WTC11 (cell line): ENCODE results near the gene OPTN. TPM values are rescaled to one million over a fixed set of nuclear protein-coding genes. Genes with fewer than 3 reads are reported as not detected.

Experiments
- ATAC-seq: fragments of 200-7000 bp; cut with Tn5 transposase; 2 replicates; pipeline ENCODE4 v1.10.0; 2021; ENCODE audit warnings: mild to moderate bottlenecking, moderate library complexity
- CTCF ChIA-PET: fragments of 300-600 bp; sonication (Branson Sonifier 250); formaldehyde crosslinking; loops from one replicate; lab custom pipeline; 2021; ENCODE audit warnings: antibody characterized with exemption; lab: Charles Lee
- POLR2A ChIA-PET: fragments of 350-600 bp; sonication (Branson Sonifier 250); formaldehyde crosslinking; loops from one replicate; lab custom pipeline; 2021; ENCODE audit warnings: antibody characterized with exemption; lab: Charles Lee
- DNase-seq: peaks from one replicate; pipeline ENCODE4 v3.0.0; 2021; ENCODE audit warnings: low spot score
- H3K27ac Mint-ChIP-seq: 2 replicates; pipeline ENCODE4 v1.8.0; 2021; ENCODE audit warnings: mixed read lengths
- H3K27me3 Mint-ChIP-seq: 2 replicates; pipeline ENCODE4 v1.8.0; 2021; ENCODE audit warnings: low read depth, mild to moderate bottlenecking, moderate library complexity, mixed read lengths
- H3K36me3 Mint-ChIP-seq: 2 replicates; pipeline ENCODE4 v1.8.0; 2021; ENCODE audit warnings: mixed read lengths
- H3K4me1 Mint-ChIP-seq: 2 replicates; pipeline ENCODE4 v1.8.0; 2022; ENCODE audit warnings: mixed read lengths
- H3K4me3 Mint-ChIP-seq: 2 replicates; pipeline ENCODE4 v1.8.0; 2021; ENCODE audit warnings: mild to moderate bottlenecking, moderate library complexity, mixed read lengths
- H3K9me3 Mint-ChIP-seq: 2 replicates; pipeline ENCODE4 v1.8.0; 2021; ENCODE audit warnings: mixed read lengths
- CBFB ChIP-seq: sonication (generic); formaldehyde crosslinking; IDR thresholded peaks from 2 replicates; pipeline ENCODE4 v1.8.1; 2022; ENCODE audit warnings: mild to moderate bottlenecking, low read depth, missing genetic modification reagents
- CREM ChIP-seq: sonication (generic); formaldehyde crosslinking; IDR thresholded peaks from 2 replicates; pipeline ENCODE4 v1.8.1; 2022; ENCODE audit warnings: mild to moderate bottlenecking, missing genetic modification reagents, moderate library complexity
- EMX1 ChIP-seq: fragments of 250-450 bp; sonication (Bioruptor Pico); IDR thresholded peaks from 2 replicates; pipeline ENCODE4 v1.8.0; 2021; ENCODE audit warnings: mild to moderate bottlenecking
- ESRRA ChIP-seq: sonication (generic); formaldehyde crosslinking; IDR thresholded peaks from 2 replicates; pipeline ENCODE4 v1.8.1; 2022; ENCODE audit warnings: mild to moderate bottlenecking, missing genetic modification reagents, borderline replicate concordance
- IRF2 ChIP-seq: sonication (generic); formaldehyde crosslinking; IDR thresholded peaks from 2 replicates; pipeline ENCODE4 v1.8.0; 2022; ENCODE audit warnings: low read depth, missing genetic modification reagents, borderline replicate concordance
- JUN ChIP-seq: sonication (generic); formaldehyde crosslinking; IDR thresholded peaks from 2 replicates; pipeline ENCODE4 v1.8.0; 2023; ENCODE audit warnings: mild to moderate bottlenecking, missing genetic modification reagents
- NR3C1 ChIP-seq: sonication (generic); formaldehyde crosslinking; conservative IDR thresholded peaks from 2 replicates; pipeline ENCODE4 v1.8.1; 2023; ENCODE audit warnings: low read depth, mild to moderate bottlenecking, missing genetic modification reagents
- RORB ChIP-seq: fragments of 250-450 bp; sonication (Bioruptor Pico); IDR thresholded peaks from 2 replicates; pipeline ENCODE4 v1.9.0; 2021; ENCODE audit warnings: mild to moderate bottlenecking
- SP1 ChIP-seq: sonication (generic); formaldehyde crosslinking; conservative IDR thresholded peaks from 2 replicates; pipeline ENCODE4 v1.8.1; 2022; ENCODE audit warnings: missing genetic modification reagents
- TEAD4 ChIP-seq: sonication (generic); formaldehyde crosslinking; IDR thresholded peaks from 2 replicates; pipeline ENCODE4 v1.8.0; 2022; ENCODE audit warnings: mild to moderate bottlenecking, missing genetic modification reagents
- ZNF121 ChIP-seq: sonication (generic); formaldehyde crosslinking; IDR thresholded peaks from 2 replicates; pipeline ENCODE4 v1.8.0; 2023; ENCODE audit warnings: missing genetic modification reagents
- ZNF416 ChIP-seq: fragments of 250-450 bp; sonication (Bioruptor Pico); IDR thresholded peaks from 2 replicates; pipeline ENCODE4 v1.9.0; 2021; ENCODE audit warnings: mild to moderate bottlenecking, inconsistent platforms
- total RNA-seq: library from RNA; stranded (reverse); gene quantifications from 3 replicates; pipeline ENCODE4 v1.2.3, GENCODE V29; 2021
- TF ChIP-seq, protein P1 (sequence below): sonication (generic); formaldehyde crosslinking; IDR thresholded peaks from 2 replicates; pipeline ENCODE4 v1.8.0; 2023; ENCODE audit warnings: missing genetic modification reagents, mild to moderate bottlenecking, borderline replicate concordance
- TF ChIP-seq, protein P2 (sequence below): sonication (generic); formaldehyde crosslinking; IDR thresholded peaks from 2 replicates; pipeline ENCODE4 v1.8.1; 2023; ENCODE audit warnings: mild to moderate bottlenecking, missing genetic modification reagents
- TF ChIP-seq, protein P3 (sequence below): sonication (generic); formaldehyde crosslinking; IDR thresholded peaks from 2 replicates; pipeline ENCODE4 v1.8.1; 2023; ENCODE audit warnings: mild to moderate bottlenecking, missing genetic modification reagents, moderate library complexity
- TF ChIP-seq, protein P4 (sequence below): sonication (generic); formaldehyde crosslinking; IDR thresholded peaks from 2 replicates; pipeline ENCODE4 v1.8.0; 2022; ENCODE audit warnings: mild to moderate bottlenecking, missing genetic modification reagents
- TF ChIP-seq, protein P5 (sequence below): sonication (generic); formaldehyde crosslinking; IDR thresholded peaks from 2 replicates; pipeline ENCODE4 v1.8.1; 2022; ENCODE audit warnings: low read depth, missing genetic modification reagents, borderline replicate concordance
- TF ChIP-seq, protein P6 (sequence below): sonication (generic); formaldehyde crosslinking; IDR thresholded peaks from 2 replicates; pipeline ENCODE4 v1.8.1; 2023; ENCODE audit warnings: mild to moderate bottlenecking, missing genetic modification reagents, borderline replicate concordance

The OPTN gene
- total RNA-seq, 1 experiment from 2014 or later = 44.3 TPM

DNA sequence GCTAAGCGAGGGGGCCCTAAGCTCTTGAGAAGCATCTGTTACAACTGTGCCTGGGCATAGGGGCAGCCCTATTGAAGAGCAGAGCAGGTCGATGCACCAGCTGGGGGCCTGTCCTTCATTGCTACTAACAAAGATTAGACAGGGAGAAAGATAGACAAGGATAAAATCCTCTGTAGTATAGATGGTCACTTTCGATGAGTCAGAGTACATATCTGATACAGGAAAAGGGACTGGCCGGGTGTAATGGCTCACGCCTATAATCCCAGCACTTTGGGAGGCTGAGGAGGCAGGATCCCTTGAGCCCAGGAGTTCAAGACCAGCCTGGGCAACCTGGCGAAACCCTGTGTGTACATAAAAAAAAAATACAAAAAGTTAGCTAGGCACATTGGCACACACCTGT lies 13.6 kb downstream of the OPTN start:
- TF ChIP-seq, protein P1, sequence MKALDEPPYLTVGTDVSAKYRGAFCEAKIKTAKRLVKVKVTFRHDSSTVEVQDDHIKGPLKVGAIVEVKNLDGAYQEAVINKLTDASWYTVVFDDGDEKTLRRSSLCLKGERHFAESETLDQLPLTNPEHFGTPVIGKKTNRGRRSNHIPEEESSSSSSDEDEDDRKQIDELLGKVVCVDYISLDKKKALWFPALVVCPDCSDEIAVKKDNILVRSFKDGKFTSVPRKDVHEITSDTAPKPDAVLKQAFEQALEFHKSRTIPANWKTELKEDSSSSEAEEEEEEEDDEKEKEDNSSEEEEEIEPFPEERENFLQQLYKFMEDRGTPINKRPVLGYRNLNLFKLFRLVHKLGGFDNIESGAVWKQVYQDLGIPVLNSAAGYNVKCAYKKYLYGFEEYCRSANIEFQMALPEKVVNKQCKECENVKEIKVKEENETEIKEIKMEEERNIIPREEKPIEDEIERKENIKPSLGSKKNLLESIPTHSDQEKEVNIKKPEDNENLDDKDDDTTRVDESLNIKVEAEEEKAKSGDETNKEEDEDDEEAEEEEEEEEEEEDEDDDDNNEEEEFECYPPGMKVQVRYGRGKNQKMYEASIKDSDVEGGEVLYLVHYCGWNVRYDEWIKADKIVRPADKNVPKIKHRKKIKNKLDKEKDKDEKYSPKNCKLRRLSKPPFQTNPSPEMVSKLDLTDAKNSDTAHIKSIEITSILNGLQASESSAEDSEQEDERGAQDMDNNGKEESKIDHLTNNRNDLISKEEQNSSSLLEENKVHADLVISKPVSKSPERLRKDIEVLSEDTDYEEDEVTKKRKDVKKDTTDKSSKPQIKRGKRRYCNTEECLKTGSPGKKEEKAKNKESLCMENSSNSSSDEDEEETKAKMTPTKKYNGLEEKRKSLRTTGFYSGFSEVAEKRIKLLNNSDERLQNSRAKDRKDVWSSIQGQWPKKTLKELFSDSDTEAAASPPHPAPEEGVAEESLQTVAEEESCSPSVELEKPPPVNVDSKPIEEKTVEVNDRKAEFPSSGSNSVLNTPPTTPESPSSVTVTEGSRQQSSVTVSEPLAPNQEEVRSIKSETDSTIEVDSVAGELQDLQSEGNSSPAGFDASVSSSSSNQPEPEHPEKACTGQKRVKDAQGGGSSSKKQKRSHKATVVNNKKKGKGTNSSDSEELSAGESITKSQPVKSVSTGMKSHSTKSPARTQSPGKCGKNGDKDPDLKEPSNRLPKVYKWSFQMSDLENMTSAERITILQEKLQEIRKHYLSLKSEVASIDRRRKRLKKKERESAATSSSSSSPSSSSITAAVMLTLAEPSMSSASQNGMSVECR = no peak
- TF ChIP-seq RORB (CRISPR knock-in tag) (no peak), CBFB (CRISPR knock-in tag) (no peak), CREM (CRISPR knock-in tag) (no peak), TEAD4 (no peak), IRF2 (CRISPR knock-in tag) (no peak), EMX1 (CRISPR knock-in tag) (no peak), JUN (CRISPR knock-in tag) (no peak), ZNF121 (no peak), ZNF416 (CRISPR knock-in tag) (no peak)
- TF ChIP-seq, protein P2, sequence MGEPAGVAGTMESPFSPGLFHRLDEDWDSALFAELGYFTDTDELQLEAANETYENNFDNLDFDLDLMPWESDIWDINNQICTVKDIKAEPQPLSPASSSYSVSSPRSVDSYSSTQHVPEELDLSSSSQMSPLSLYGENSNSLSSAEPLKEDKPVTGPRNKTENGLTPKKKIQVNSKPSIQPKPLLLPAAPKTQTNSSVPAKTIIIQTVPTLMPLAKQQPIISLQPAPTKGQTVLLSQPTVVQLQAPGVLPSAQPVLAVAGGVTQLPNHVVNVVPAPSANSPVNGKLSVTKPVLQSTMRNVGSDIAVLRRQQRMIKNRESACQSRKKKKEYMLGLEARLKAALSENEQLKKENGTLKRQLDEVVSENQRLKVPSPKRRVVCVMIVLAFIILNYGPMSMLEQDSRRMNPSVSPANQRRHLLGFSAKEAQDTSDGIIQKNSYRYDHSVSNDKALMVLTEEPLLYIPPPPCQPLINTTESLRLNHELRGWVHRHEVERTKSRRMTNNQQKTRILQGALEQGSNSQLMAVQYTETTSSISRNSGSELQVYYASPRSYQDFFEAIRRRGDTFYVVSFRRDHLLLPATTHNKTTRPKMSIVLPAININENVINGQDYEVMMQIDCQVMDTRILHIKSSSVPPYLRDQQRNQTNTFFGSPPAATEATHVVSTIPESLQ (CRISPR knock-in tag) = no peak
- TF ChIP-seq, protein P3, sequence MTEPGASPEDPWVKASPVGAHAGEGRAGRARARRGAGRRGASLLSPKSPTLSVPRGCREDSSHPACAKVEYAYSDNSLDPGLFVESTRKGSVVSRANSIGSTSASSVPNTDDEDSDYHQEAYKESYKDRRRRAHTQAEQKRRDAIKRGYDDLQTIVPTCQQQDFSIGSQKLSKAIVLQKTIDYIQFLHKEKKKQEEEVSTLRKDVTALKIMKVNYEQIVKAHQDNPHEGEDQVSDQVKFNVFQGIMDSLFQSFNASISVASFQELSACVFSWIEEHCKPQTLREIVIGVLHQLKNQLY = no peak
- TF ChIP-seq, protein P4, sequence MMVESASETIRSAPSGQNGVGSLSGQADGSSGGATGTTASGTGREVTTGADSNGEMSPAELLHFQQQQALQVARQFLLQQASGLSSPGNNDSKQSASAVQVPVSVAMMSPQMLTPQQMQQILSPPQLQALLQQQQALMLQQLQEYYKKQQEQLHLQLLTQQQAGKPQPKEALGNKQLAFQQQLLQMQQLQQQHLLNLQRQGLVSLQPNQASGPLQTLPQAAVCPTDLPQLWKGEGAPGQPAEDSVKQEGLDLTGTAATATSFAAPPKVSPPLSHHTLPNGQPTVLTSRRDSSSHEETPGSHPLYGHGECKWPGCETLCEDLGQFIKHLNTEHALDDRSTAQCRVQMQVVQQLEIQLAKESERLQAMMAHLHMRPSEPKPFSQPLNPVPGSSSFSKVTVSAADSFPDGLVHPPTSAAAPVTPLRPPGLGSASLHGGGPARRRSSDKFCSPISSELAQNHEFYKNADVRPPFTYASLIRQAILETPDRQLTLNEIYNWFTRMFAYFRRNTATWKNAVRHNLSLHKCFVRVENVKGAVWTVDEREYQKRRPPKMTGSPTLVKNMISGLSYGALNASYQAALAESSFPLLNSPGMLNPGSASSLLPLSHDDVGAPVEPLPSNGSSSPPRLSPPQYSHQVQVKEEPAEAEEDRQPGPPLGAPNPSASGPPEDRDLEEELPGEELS = no peak
- Mint-ChIP-seq H3K27me3 (no peaks in the 10 kb centered on the region), H3K27ac (no peak overlapping the region), H3K4me1 (peaks cover 3% of the 10 kb centered on the region; the same call in 1 of the 2 replicates), H3K9me3 (no peaks in the 10 kb centered on the region), H3K36me3 (peaks cover 52% of the 10 kb centered on the region), H3K4me3 (no peak overlapping the region)
- CTCF ChIA-PET = interaction anchor here (1.2 kb wide), 1 partner anchor 48 kb away, joined by 3 read pairs; the partner anchor contains the start of gene MCM10
- POLR2A ChIA-PET = no interaction called here
- ATAC-seq = no peak
- no peak for DNase-seq

DNA sequence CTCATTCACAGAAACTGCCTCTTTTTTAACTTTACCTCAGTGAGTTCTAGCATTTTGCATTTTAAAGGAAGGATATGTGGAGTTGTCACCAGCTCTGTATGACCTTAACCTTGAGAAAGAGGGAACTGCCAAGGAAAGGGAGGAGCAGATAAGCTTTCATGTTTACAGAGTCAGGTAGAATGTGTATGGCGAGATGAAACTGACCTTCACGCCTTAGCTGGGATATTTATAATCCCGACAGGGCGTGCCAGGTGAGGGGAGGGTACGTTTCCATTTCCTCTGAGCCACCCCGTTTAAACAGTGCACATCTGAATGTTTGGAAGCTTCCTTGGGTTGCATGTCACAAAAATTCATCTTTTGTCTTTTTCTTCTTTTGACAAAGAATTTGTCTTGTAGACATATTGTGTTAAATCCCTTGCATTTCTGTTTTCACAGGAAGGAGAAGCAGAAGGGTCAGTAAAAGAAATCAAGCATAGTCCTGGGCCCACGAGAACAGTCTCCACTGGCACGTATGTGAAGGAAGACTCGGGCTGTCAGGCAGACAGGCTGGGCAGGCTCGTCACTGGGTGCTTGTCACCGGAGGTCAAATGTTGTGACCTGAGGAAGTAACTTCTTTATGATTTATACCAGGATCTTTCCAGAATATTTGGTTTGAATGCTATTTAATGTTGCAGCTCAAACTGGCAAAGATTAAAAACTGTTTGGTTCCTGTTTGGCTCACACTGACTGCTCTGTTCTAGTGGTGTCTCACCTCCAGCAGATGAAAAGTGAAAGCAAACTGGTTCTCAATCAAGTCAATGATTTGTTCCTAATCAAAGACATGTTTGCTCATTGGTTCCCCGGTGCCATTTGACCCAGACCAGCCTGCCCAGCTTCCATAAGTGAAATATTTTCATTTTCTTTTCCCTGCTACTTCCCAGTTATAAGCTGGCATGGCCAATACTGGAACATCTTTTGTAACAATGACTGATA lies 16.2 kb downstream of the OPTN start:
- Mint-ChIP-seq H3K4me3 (no peak overlapping the region), H3K36me3 (peaks cover 51% of the 10 kb centered on the region), H3K4me1 (peaks cover 3% of the 10 kb centered on the region; the same call in 1 of the 2 replicates), H3K9me3 (no peaks in the 10 kb centered on the region), H3K27me3 (no peaks in the 10 kb centered on the region), H3K27ac (peak overlapping the region; percentile 66)
- ATAC-seq (no peak), DNase-seq (no peak)
- CTCF ChIA-PET = interaction anchor here (0.6 kb wide), 1 partner anchor 104 kb away, joined by 3 read pairs; no protein-coding TSS in a partner anchor
- POLR2A ChIA-PET = no interaction called here
- TF ChIP-seq, protein P5, sequence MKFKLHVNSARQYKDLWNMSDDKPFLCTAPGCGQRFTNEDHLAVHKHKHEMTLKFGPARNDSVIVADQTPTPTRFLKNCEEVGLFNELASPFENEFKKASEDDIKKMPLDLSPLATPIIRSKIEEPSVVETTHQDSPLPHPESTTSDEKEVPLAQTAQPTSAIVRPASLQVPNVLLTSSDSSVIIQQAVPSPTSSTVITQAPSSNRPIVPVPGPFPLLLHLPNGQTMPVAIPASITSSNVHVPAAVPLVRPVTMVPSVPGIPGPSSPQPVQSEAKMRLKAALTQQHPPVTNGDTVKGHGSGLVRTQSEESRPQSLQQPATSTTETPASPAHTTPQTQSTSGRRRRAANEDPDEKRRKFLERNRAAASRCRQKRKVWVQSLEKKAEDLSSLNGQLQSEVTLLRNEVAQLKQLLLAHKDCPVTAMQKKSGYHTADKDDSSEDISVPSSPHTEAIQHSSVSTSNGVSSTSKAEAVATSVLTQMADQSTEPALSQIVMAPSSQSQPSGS (CRISPR knock-in tag) = no peak
- TF ChIP-seq ESRRA (CRISPR knock-in tag) (no peak), ZNF416 (CRISPR knock-in tag) (no peak), NR3C1 (CRISPR knock-in tag) (no peak), SP1 (no peak)
- TF ChIP-seq, protein P6, sequence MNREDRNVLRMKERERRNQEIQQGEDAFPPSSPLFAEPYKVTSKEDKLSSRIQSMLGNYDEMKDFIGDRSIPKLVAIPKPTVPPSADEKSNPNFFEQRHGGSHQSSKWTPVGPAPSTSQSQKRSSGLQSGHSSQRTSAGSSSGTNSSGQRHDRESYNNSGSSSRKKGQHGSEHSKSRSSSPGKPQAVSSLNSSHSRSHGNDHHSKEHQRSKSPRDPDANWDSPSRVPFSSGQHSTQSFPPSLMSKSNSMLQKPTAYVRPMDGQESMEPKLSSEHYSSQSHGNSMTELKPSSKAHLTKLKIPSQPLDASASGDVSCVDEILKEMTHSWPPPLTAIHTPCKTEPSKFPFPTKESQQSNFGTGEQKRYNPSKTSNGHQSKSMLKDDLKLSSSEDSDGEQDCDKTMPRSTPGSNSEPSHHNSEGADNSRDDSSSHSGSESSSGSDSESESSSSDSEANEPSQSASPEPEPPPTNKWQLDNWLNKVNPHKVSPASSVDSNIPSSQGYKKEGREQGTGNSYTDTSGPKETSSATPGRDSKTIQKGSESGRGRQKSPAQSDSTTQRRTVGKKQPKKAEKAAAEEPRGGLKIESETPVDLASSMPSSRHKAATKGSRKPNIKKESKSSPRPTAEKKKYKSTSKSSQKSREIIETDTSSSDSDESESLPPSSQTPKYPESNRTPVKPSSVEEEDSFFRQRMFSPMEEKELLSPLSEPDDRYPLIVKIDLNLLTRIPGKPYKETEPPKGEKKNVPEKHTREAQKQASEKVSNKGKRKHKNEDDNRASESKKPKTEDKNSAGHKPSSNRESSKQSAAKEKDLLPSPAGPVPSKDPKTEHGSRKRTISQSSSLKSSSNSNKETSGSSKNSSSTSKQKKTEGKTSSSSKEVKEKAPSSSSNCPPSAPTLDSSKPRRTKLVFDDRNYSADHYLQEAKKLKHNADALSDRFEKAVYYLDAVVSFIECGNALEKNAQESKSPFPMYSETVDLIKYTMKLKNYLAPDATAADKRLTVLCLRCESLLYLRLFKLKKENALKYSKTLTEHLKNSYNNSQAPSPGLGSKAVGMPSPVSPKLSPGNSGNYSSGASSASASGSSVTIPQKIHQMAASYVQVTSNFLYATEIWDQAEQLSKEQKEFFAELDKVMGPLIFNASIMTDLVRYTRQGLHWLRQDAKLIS (CRISPR knock-in tag) = no peak
- TF ChIP-seq, protein P3 = no peak
